ENCODE data around the gene OPN1SW. TPM values are rescaled to one million over a fixed set of nuclear protein-coding genes. Genes with fewer than 3 reads are reported as not detected.
A peak's percentile ranks its signal among the peaks of the same experiment; 100 is the strongest.

The OPN1SW gene
- total and polyA plus RNA-seq, 9 of the 15 experiments (the other 6 are each of a cell fraction or from before 2014, with no cell fraction given) = 0.84 to 1.0 TPM; not detected in 7

DNA sequence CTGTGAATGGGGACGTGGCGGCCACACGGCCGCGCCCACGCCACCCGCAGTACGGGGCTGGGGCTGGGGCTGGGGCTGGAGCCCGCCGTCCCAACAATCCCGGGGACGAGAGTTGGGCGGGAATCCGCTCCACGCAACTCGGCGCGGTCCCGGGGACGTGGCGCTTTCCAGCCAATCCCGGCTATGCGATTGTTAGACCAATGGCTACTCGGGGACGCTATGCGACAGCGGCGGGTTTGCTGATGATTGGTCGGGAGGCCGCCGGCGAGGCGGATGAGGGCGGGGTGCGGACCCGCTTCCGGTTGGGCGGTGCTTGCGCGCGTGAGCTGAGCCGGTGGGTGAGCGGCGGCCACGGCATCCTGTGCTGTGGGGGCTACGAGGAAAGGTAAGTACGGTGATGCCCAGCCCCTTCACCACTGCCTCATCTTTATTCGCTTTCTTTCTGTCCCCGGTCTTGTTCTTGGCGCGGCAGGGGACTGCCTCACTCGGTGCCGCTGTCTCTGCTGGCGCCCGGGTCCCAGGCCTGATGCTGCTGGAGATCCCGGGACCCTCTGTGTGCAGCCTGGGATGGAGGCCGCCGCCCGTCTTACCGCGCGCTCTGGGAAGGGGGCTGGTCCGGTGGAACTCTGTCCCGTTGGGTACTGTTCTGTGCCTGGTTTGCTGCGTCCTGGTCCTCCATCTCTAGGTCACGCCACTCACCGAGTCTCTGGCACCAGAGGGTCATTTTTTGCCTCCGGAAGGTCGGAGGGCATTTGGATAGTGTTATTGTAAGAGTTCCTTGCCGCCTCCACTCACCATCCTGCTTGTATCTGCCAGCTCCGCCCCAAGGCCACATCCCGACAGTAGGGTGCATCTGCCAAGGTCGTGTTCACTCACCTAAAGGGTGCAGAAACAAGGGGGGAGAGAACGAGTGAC is 36.3 kb downstream of the OPN1SW start, which contains the start of gene CALU (continued):
- TF ChIP-seq, protein P1, sequence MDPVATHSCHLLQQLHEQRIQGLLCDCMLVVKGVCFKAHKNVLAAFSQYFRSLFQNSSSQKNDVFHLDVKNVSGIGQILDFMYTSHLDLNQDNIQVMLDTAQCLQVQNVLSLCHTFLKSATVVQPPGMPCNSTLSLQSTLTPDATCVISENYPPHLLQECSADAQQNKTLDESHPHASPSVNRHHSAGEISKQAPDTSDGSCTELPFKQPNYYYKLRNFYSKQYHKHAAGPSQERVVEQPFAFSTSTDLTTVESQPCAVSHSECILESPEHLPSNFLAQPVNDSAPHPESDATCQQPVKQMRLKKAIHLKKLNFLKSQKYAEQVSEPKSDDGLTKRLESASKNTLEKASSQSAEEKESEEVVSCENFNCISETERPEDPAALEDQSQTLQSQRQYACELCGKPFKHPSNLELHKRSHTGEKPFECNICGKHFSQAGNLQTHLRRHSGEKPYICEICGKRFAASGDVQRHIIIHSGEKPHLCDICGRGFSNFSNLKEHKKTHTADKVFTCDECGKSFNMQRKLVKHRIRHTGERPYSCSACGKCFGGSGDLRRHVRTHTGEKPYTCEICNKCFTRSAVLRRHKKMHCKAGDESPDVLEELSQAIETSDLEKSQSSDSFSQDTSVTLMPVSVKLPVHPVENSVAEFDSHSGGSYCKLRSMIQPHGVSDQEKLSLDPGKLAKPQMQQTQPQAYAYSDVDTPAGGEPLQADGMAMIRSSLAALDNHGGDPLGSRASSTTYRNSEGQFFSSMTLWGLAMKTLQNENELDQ (CRISPR knock-in tag; IDR thresholded peaks at IDR 0.05; ENCODE audit: borderline replicate concordance) = peak; percentile 72; the same call in 1 of the 2 replicates
- TF ChIP-seq YBX1 (IDR thresholded peaks at IDR 0.05) (no peak), SMARCA5 (IDR thresholded peaks at IDR 0.05) (peak; percentile 57; the same call in 1 of the 2 replicates), ZNF121 (CRISPR knock-in tag; conservative IDR thresholded peaks at IDR 0.05) (no peak), DDX20 (tag; IDR thresholded peaks at IDR 0.05; ENCODE audit: low read depth) (no peak), MED1 (CRISPR knock-in tag; IDR thresholded peaks at IDR 0.05; ENCODE audit: borderline replicate concordance) (peak; percentile 82; the same call in 1 of the 2 replicates), TAF9B (IDR thresholded peaks at IDR 0.05; ENCODE audit: partially characterized antibody) (peak; percentile 78), ZEB2 (IDR thresholded peaks at IDR 0.05) (0 out of 2 replicates have a peak, but pooled peaks have one; percentile 45), L3MBTL2 (IDR thresholded peaks at IDR 0.05) (peak; percentile 97)
- TF ChIP-seq, protein P2, sequence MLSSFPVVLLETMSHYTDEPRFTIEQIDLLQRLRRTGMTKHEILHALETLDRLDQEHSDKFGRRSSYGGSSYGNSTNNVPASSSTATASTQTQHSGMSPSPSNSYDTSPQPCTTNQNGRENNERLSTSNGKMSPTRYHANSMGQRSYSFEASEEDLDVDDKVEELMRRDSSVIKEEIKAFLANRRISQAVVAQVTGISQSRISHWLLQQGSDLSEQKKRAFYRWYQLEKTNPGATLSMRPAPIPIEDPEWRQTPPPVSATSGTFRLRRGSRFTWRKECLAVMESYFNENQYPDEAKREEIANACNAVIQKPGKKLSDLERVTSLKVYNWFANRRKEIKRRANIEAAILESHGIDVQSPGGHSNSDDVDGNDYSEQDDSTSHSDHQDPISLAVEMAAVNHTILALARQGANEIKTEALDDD (IDR thresholded peaks at IDR 0.05) = no peak
- TF ChIP-seq, protein P3, sequence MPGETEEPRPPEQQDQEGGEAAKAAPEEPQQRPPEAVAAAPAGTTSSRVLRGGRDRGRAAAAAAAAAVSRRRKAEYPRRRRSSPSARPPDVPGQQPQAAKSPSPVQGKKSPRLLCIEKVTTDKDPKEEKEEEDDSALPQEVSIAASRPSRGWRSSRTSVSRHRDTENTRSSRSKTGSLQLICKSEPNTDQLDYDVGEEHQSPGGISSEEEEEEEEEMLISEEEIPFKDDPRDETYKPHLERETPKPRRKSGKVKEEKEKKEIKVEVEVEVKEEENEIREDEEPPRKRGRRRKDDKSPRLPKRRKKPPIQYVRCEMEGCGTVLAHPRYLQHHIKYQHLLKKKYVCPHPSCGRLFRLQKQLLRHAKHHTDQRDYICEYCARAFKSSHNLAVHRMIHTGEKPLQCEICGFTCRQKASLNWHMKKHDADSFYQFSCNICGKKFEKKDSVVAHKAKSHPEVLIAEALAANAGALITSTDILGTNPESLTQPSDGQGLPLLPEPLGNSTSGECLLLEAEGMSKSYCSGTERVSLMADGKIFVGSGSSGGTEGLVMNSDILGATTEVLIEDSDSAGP (CRISPR knock-in tag; IDR thresholded peaks at IDR 0.05) = peak; percentile 78
- TF ChIP-seq, protein P4, sequence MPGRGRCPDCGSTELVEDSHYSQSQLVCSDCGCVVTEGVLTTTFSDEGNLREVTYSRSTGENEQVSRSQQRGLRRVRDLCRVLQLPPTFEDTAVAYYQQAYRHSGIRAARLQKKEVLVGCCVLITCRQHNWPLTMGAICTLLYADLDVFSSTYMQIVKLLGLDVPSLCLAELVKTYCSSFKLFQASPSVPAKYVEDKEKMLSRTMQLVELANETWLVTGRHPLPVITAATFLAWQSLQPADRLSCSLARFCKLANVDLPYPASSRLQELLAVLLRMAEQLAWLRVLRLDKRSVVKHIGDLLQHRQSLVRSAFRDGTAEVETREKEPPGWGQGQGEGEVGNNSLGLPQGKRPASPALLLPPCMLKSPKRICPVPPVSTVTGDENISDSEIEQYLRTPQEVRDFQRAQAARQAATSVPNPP (IDR thresholded peaks at IDR 0.05; ENCODE audit: borderline replicate concordance, insufficient read depth, insufficient read length) = no peak

Measured in K562 (cell line).